Measurements from ENCODE around the gene GNRH2.

- TF ChIP-seq CTCF (IDR thresholded peaks at IDR 0.05) = no peak
- no peak for TF ChIP-seq POLR2A (IDR thresholded peaks at IDR 0.05)
These were observed 27.8 kb downstream of the GNRH2 start for GRCh38 chr20:3071266-3071609.
